Fibroblast of gingiva (primary cell): ENCODE data around the gene AP4E1.
"Not testable (repeated sequence)": the region's sequence is repeated elsewhere in the genome, so short reads cannot be mapped to it uniquely, and the experiment has no call there.

Experiments
- DNase-seq: peaks from one replicate; pipeline ENCODE4 v3.0.0-alpha.2; 2011; ENCODE audit warnings: low read depth

AP4E1 gene

GRCh38 chr15:50908209-50909009 is at the start of gene AP4E1:
Gene AP4E1 (plus strand): TSS chr15:50908683. CDS start chr15:50908779, 96 bp downstream.
- DNase-seq = peak; percentile 94

DNA sequence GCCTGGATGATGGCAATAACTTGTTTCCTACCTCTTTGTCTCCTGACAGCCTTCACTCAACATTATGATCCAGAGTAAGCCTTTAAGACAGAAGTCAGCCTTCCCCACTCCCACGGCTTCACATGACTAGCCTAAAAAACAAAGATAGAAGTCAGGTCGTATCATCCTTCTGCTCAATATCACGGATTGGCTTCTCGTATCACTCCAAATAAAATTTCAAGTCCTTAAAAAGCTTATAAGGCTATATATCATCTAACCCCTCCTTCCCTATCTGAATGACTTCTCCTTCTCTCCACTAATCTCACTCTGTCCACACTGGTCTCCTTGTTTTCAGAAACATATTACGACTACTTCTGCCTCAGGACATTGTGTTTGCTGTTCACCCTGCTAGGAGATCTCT is 47.7 kb upstream of the AP4E1 start:
- DNase-seq = no peak

GRCh38 chr15:50862553-50862952 is 45.9 kb upstream of the AP4E1 start:
- no peak for DNase-seq

GRCh38 chr15:50864873-50865272 is 43.6 kb upstream of the AP4E1 start:
- DNase-seq = no peak

DNA sequence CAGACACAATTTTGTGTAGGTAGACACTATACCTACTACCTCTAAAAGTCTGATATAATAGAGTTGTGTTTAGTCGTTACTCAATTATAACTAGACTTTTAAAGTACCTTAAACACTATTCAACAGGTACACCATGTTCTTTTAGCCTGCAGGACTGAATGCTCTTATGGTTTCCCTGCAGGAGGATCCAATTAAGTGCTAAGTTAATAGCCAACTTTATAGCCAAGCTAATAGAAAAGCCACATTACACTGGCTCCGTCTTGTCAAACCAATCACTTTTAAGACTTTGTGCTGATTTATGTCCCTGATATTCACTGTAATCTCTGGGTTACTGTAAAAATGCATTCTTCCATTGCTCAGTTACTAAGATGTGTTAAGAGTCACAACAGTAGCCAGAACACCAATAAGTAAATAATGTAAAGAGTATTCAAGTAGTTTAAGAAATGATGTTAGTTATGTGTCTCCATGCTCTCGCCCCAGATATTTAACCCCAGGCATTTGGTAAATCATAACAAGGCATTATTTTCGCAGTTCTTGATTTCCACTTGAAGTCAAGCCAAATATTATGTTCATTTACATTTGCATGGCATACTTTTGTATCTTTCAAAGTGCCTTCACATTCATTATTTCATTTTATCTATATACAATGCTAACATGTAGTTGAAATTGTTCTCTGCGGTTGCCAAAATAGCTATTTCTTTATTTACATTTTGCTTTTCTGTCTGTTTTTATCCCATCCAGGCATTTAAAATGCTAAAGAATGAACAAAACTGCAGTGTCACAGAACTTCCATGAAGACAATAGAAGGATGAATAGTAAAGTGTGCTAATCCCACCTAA is 42.7 kb upstream of the AP4E1 start:
- DNase-seq = no peak

- no peak for DNase-seq
Observed at GRCh38 chr15:50871832-50872231, 36.7 kb upstream of the AP4E1 start.

GRCh38 chr15:50872832-50873426 is 35.6 kb upstream of the AP4E1 start:
- no peak for DNase-seq

- DNase-seq = no peak
Observed at GRCh38 chr15:50873935-50874361, 34.5 kb upstream of the AP4E1 start.

DNA sequence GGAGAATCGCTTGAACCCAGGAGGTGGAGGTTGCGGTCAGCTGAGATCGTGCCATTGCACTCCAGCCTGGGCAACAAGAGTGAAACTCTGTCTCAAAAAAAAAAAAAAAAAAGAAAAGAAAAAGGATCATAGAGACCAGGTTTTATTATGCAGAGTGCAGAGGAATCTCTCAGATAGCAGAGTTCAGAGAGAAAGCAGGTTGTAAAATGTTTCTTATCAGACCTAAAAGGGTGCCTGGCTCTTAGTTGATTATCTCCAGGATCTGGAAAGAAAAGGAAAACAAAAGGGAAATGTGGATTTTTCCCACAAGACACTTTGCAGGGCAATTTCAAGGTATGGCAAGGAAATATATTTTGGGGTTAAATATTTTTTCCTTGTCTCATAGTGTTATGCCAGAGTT is 33.2 kb upstream of the AP4E1 start:
- DNase-seq = not testable (repeated sequence)

- DNase-seq = no peak
Observed at GRCh38 chr15:50876260-50876988, 32.1 kb upstream of the AP4E1 start.

DNA sequence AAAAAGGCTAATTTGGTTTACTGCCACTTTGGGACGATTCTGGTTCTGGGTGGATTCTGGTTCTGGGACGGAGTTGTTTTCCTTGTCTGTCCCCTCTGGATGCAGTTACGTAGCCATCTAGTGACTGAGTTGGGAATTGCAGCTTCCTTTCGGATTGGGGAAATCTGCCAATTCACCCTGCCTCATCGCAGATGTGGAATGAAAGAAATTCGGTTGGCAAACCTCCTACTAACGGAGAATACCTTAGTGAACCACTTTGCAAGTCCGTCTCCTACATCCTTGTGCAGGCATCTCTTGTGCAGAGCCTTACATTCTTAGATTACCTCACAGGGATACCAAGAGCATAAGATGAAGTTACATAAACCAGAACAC is 31.5 kb upstream of the AP4E1 start:
- DNase-seq = peak; percentile 87

DNA sequence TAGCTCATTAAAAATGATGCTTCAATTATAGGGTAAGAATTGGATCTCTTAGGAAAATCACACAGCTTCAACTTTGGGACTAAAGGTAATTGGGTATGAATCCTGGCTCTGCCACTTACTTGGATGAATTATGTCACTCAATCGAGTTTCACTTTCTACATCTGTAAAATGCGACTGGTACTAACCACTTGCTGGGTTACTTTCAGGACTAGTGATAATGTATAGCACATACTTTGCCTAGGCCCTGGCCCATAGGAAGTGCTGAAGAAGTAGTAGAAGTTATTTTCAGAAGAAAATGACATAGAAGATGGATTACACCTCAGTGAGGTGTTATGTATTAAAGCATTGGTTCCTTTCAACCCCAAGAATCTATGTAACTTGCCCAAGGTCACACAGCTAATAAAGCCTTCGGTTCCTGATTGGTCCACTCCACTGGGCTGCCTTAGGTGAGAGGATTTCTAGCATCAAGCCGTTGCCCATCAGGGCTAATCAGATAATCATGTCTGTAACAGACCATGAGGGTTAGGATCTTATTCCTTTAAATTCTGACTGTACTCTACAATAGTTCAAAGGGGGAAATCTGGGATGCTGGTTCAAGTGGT is 29.4 kb upstream of the AP4E1 start:
- no peak for DNase-seq

GRCh38 chr15:50880206-50880605 is 28.3 kb upstream of the AP4E1 start:
- no peak for DNase-seq

DNA sequence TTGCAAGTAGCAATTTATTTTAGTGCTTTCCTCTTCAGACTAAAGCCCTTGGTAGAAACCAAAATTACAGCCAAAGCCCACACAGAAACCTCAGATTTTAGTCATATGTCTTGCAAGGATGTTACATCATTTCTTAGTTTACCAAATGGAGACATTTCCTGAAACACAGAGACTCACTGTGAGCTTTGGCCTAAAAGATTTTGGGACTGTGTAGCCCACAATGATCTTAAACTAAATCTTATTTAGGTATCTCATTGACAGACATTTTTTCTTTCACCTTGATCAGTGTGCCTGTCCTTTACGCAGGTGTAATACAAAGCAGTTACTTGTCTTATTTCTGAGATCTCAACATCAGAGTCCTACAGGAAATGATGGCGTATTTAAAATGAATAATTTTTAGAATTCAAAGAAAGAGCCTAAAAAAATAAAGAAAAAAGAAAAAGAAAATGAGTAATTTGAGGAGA is 27.8 kb upstream of the AP4E1 start:
- peak; percentile 68 for DNase-seq

- DNase-seq = no peak
Observed at GRCh38 chr15:50881121-50882048, 27.1 kb upstream of the AP4E1 start.

DNA sequence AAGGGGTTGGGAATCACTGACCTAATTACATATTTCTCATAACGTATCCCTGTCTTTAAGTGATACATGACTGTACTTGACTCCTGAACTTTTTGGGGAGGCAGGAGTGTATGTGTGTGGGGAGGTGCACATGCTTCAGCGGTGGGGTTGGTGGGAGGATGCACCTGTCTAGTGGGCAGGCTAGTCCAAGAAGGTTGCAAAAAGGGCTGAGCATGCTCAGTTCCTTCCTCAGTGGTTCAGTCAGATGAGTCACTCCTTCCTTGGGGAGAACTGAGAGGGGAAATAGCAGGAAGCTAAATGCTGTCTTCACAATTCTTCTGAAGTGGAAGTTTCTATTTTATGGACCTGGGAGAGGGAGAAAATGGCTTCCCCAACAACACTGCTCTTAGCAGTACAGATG is 24.6 kb upstream of the AP4E1 start:
- peak; percentile 20 for DNase-seq

DNA sequence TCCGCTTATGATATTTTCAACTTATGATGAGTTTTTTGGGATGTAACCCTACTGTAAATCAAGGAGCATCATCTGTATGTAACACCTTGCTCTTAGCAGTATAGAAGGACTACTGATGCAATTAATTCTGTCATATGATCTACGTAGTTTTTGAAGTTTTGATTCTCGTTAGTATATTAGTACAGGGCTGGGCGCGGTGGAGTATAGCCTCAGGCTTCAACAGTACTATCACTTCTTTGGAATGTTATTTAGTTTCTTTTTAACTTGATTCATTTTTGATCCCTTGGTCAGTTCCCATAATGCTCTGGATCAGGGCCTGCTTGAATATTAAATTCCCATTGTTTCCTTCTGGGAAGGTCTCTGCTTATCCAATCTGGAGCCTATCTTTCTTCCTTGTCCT is 23.9 kb upstream of the AP4E1 start:
- DNase-seq = peak; percentile 60

- no peak for DNase-seq
Observed at GRCh38 chr15:50886139-50886467, 22.4 kb upstream of the AP4E1 start.

DNA sequence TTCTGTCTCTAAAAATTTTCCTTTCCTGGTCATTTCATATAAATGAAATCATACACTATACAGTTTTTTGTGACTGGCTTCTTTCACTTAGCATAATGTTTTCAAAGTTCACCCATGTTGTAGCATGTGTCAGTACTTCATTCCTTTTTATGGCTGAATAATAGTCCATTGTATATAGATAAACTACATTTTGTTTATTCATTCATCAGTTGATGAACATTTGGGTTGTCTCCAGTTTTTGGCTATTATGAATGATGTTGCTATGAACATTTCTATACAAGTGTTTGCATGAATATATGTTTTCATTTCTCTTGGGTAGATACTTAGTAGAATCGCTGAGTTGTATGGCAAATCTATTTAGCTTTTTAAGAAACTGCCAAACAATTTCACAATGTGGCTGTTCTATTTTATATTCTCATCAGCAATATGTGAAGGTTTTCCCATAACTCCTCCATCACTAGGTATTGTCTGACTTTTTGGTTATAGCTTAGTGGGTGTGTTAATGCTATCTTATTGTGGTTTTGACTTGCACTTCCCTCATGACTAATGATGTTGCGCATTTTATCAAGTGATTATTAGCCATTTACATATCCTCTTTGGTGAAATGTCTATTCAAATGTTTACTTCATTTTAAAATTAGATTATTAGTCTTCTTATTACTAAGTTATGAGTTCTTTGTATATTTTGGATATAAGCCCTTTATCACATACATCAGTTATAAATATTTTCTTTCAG is 21.7 kb upstream of the AP4E1 start:
- DNase-seq = no peak

DNA sequence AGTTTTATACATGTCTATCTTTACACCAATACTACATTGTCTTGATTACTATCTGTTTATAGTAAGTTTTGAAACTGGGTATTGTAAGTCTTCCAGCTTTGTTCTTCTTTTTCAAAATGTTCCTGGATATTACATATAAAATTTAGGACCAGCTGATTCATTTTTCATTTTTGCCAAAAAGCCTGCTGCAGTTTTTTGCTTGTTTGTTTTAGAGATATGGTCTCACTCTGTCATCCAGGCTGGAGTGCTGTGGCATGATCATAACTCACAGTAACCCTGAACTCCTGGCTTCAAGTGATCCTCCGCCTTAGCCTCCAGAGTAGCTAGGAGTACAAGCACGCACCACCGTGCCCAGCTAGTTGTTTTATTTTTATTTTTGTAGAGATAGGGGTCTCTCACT is 20.4 kb upstream of the AP4E1 start:
- no peak for DNase-seq
